Hypothalamus (tissue), 51 donors: ENCODE data around the gene CACNG3.
A peak's percentile ranks its signal among the peaks of the same experiment; 100 is the strongest.
"Not testable (repeated sequence)": the region's sequence is repeated elsewhere in the genome, so short reads cannot be mapped to it uniquely, and the experiment has no call there.

Experiments used
- DNase-seq, 51 donors: peaks; one replicate each; lab custom pipeline; 2025; lab: John Stamatoyannopoulos, UW

The CACNG3 gene

GRCh38 chr16:24324421-24324820, 68.3 kb downstream of the CACNG3 start:
- no peak for DNase-seq

DNA sequence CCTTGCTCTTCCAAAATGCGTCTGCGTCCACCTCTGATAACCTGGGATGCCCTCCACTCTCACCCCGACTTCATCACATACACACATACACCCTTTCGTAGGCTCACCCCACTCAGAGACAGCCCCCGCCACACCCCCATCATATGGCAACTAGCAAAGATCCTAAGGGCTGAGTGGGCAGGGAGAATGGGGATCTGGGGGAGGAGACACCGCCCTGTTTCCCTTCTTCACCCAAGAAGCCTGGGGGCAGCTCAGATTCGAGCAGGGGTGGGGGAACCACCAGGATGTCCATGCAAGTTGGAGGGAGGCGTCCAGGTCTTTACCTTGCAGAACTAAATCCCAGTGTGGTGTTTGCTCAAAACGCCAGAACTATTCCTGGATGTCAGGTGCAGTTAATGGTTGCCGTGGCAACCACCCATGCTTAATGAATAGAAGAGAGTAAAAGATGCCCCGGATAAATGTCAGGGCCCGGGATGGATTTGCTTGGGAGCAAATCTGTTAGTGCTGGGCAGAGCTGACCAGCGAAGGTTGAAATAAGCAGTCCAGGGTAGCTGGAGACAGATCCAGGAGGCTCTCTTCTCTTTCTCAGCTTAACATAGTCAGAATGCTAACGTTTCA, 72.8 kb downstream of the CACNG3 start:
- DNase-seq, result peak in 6 of 51 donors; percentile 1 to 62 (median 10)

GRCh38 chr16:24332178-24332577, 76.0 kb downstream of the CACNG3 start:
- DNase-seq, result no peak

- DNase-seq, result no peak
Measured at GRCh38 chr16:24332582-24333090, 76.5 kb downstream of the CACNG3 start.

DNA sequence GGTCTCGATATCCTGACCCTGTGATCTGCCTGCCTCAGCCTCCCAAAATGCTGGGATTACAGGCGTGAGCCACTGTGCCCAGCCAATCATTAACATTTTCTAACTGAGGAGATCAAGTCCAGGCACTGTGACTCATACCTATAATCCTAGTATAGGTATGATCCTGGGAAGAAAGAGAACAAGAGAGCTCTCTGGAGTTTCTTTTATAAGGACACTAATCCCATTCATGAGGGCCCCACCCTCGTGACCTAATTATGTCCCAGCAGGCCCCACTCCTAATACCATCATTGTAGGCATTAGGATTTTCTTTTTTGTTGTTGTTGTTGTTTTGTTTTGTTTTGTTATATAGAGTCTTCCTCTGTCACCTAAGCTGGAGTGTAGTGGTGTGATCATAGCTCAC, 80.4 kb downstream of the CACNG3 start:
- no peak for DNase-seq

GRCh38 chr16:24337013-24337412, 80.9 kb downstream of the CACNG3 start:
- DNase-seq, result no peak

GRCh38 chr16:24343829-24344228, 87.7 kb downstream of the CACNG3 start:
- DNase-seq, result not testable (repeated sequence)

DNA sequence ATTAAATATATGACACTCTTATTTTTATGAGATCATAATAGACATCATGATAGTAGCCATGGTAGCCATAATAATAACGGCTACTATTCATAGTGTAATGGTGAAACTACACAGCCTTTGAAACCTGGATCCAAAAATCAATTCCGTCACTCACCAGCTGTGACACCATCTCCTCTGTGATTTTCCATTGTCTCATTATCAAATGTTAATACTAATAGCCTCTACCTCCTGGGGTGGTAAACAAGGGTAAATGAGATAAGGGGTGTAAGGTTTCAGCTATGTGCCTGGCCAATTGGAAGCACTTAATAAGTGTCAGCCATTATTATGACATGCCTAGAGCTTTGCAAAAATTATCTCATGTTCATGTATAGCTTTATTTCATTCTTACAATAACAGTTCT, 88.6 kb downstream of the CACNG3 start:
- DNase-seq, result no peak

DNA sequence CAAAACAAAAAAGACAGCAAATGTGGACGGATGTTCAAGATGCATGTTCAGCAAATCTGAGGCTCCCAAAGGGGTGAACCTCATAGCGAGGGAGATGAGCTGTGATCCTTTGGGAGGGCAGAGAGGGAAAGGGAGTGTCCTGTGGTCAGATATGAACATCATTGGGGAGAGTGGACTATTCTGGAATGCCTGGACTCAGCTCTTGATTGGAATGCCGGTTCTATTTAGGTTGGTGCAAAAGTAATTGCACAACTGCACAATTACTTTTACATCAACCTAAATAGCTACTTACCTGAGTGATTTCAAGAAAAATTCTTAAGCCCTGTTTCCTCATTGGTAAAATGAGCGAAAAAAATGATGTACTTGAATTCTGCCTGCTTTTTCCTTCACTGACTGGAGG, 89.6 kb downstream of the CACNG3 start:
- DNase-seq, result no peak

DNA sequence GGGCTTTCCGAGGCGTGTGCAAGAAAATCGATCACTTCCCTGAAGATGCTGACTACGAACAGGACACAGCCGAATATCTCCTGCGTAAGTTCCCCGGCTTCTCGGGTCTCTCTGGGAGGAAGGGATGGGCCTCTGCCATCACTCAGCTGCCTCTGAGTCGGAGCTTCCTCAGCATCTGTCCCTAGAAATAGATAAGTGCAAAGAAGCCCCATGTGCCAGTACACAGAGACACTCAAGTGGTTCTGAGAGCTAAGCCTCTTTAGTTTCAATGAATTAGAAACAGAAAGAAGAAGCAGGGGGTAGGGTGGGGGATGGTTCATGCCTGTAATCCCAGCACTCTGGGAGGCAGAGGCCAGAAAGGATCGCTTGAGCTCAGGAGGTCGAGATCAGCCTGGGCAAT, 90.6 kb downstream of the CACNG3 start:
- DNase-seq, result no peak

- no peak for DNase-seq
Measured at GRCh38 chr16:24347556-24347955, 91.4 kb downstream of the CACNG3 start.

- no peak for DNase-seq
Measured at GRCh38 chr16:24348545-24349290, 92.6 kb downstream of the CACNG3 start.

GRCh38 chr16:24349320-24349719, 93.2 kb downstream of the CACNG3 start:
- DNase-seq, result no peak

DNA sequence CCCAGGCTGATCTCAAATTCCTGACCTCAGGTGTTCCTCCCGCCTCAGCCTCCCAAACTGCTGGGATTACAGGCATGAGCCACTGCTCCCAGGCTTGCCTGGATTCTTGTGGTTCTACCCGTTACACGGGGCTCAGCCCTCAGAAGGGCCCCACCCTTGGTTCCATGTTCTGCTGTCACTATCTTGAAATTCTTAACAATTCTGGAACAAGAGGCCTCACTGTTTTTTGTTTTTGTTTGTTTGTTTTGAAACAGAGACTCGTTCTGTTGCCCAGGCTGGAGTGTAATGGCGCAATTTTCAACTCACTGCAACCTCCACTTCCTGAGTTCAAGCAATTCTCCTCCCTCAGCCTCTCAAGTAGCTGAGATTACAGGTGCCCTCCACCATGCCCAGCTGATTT, 96.6 kb downstream of the CACNG3 start:
- no peak for DNase-seq

DNA sequence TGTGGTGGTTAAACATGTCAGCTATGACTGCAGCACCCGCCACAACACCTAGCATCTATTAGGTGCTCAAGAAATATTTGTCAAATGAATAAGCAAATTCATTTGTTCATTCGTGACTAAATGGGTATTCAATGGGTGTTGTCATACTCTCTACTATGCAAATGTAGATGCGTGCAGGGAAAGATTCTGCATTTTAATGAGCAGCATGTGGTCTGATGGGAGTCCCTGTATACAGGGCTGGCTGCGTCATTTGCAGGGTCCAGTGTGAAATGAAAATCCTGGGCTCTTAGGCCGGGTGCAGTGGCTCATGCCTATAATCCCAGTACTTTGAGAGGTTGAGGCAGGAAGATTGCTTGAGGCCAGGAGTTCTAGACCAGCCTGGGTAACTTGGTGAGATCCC, 97.5 kb downstream of the CACNG3 start:
- no peak for DNase-seq

- no peak for DNase-seq
Measured at GRCh38 chr16:24357511-24357910, 101.4 kb downstream of the CACNG3 start.

- DNase-seq, result no peak
Measured at GRCh38 chr16:24358117-24358516, 102.0 kb downstream of the CACNG3 start.

- no peak for DNase-seq
Measured at GRCh38 chr16:24359490-24359889, 103.4 kb downstream of the CACNG3 start.

GRCh38 chr16:24360936-24361335, 104.8 kb downstream of the CACNG3 start:
- no peak for DNase-seq

DNA sequence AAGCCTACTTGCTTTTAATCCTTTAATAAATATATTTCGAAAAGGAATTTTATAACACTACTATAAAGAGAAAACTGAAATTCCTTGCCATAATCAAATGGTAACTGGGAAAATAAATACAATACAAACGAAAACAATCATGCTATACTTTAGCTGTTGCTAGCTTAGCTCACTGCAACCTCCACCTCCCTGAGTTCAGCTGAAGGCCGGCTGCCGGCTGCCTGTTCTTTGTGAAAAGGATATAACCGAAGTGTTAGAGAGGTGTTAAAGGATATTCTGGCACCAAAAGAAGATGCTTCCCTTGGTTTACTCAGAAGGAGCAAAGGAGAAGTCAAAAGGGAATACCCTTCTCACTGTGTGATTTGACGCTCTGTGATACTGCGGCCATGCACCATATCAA, 108.5 kb downstream of the CACNG3 start:
- no peak for DNase-seq

- DNase-seq, result no peak
Measured at GRCh38 chr16:24367186-24367710, 111.1 kb downstream of the CACNG3 start.

DNA sequence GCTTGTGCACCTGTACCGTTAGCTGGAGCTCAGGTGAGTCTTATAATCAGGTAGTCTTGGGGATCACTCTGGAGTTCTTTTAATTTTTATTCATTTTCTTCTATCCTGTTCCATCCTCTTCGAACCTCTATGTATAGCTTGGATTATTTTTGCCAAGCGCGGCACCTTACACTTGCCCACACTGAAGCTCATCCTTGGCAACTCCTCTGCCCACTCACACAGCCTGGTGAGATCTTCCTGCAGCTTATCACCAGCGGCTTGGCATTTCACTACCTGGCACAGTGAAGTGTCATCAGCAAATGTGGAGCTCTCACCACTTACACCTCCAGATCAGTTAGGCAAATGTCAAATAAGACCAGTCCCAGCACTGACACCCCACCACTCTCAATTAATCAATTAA, 116.7 kb downstream of the CACNG3 start:
- DNase-seq, result peak in 4 of 51 donors; percentile 2 to 41 (median 17)
